SKM-1 treated with dmso at 0.1 percent for 144 hours (cell line): ENCODE results near the gene PKP1.
A peak's percentile ranks its signal among the peaks of the same experiment; 100 is the strongest.

Source experiments
- DNase-seq: peaks from one replicate; lab custom pipeline; 2025; ENCODE audit not compliant: unreplicated experiment; lab: John Stamatoyannopoulos, UW

Gene PKP1

DNA sequence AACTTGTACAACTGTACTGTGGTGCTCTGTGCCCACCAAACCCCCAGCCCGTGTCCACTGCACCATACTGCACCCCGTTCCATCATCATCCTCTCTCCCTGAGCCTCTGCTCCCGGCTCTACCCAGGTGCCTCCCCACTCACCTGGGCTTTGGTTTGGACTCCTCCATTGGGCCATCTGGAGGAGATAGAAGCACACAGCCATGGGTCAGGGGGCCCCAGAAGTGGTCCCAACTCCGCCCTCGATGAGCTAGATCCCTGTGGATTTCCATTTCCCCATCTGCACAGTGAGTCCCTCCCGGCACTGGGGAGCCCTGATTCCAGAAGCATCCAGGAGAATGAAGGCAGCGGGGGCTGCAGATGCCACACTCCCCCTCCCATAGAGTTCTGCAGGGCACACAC lies 83.4 kb downstream of the PKP1 start:
- no peak for DNase-seq

GRCh38 chr1:201369209-201369608 lies 85.9 kb downstream of the PKP1 start:
- DNase-seq: no peak

DNA sequence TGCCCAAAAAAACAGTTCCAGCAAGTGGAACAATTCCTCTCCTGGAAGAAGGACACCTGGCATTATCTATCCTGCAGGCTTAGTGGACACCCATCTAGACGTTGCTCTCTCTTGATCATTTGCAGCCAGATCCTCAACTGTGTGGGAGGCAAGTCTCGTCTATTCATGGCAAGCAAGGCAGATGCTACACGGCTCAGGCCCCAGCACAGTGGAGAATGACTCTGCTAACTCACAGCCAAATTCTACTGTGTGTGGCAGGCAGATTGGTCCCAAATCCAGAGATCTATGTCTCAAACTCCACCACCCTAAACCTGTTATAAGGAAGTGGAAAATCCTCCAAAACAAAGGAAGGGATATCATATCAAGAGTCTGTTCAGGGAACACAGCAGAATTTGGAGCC lies 87.2 kb downstream of the PKP1 start:
- no peak for DNase-seq

- DNase-seq: no peak
These were observed 88.0 kb downstream of the PKP1 start for GRCh38 chr1:201371276-201371675.

GRCh38 chr1:201371792-201372191 lies 88.5 kb downstream of the PKP1 start:
- DNase-seq: no peak

- DNase-seq: no peak
These were observed 91.1 kb downstream of the PKP1 start for GRCh38 chr1:201374364-201374763.

DNA sequence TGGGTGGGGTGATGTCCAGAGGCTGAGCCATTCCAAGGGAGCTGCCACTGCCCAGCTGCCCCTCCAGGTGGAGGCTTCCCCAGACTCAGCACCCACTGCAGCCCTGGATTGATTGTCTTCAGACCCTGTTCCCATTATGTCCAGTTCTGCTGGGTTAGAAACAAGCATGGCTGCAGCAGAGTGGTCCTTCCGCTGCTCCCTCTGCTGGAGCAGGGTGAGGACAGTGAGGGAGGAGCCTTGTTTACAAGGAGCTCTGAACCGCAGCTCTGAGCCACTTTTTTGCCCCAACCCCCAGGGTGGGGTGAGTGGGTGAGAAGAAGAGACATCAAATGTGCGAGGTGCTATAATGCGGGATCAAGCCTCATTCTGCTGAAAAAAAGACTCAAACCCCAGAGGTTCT lies 91.9 kb downstream of the PKP1 start:
- no peak for DNase-seq

DNA sequence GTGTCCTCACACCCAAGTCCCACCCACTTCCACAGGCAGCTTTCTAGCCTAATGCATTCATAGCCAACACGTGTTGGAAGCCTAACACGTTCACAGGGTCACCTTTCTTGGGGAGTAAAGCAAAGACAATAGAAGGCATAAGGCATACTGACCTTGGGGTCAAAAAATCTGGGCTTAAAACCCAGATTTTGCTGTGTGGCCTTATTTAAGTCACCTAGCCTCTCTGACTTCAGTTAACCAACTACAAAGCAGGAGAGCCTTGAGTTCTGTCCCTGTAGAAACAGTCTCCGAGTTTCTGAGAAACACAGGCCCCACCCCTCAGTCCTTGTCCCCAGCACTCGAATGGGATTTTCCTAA lies 92.8 kb downstream of the PKP1 start:
- no peak for DNase-seq

- DNase-seq: peak; percentile 48
These were observed 93.4 kb downstream of the PKP1 start for GRCh38 chr1:201376464-201377374.

GRCh38 chr1:201377611-201378092 lies 94.3 kb downstream of the PKP1 start, which contains the start of gene TNNT2:
TSS of gene TNNT2 (minus strand) at chr1:201377680. CDS start at chr1:201373254, 4,426 bp downstream.
- no peak for DNase-seq

GRCh38 chr1:201378804-201379203 lies 95.5 kb downstream of the PKP1 start:
- DNase-seq: no peak

DNA sequence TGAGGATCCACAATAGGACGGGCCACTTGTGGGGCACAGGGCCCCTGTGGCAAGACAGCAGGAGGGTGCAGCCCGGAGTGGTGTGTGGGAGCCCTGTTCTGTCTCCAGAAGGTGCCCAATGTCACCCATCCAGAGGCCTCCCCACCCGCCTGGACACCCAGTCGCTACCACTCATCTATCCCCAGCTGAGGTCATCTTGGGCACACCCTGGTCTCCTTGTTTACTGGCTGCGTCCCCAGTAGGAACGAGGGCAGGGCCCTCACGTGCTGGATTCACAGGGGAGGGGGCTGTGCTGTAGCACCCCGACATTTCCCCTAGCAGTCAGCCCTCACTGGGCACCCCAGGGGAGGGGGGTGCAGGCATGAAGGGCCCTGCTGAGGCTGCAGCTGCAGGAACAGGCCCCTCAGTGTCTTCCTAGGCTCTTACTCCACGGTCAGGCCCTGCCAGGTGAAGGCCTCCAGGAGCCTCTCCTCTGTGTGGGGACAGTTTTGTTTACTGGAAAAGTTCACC lies 96.5 kb downstream of the PKP1 start:
- DNase-seq: no peak

- no peak for DNase-seq
These were observed 97.8 kb downstream of the PKP1 start for GRCh38 chr1:201381130-201381529.
